Gastroesophageal sphincter (tissue), 4 donors: Measurements from ENCODE around the gene ATG16L1. TPM values are rescaled to one million over a fixed set of nuclear protein-coding genes. Genes with fewer than 3 reads are reported as not detected.

Experiments used
- ATAC-seq: fragments of 150-250 bp; one replicate; pipeline ENCODE4 v1.9.1; 2016; ENCODE audit warnings: mild to moderate bottlenecking, moderate library complexity
- H3K27ac ChIP-seq, 4 donors: fragments of 200-600 bp; sonication (generic) in 3 of 4; 1 replicate in 3 of 4; 2 replicates in 1 of 4; pipeline ENCODE4 v1.5.1; 2016 to 2019
- H3K27me3 ChIP-seq: fragments of 200-600 bp; sonication (generic); one replicate; pipeline ENCODE4 v1.5.1; 2019
- H3K36me3 ChIP-seq, 2 donors: fragments of 200-600 bp; sonication (generic); one replicate each; pipeline ENCODE4 v1.5.1; 2019; ENCODE audit warnings: control low read depth in 1 of 2
- H3K4me1 ChIP-seq, 3 donors: fragments of 200-600 bp; sonication (generic); 1 replicate in 2 of 3; 2 replicates in 1 of 3; pipeline ENCODE4 v1.5.1; 2016 to 2019; ENCODE audit warnings: control low read depth in 2 of 3
- H3K4me3 ChIP-seq, 2 donors: fragments of 200-600 bp; sonication (generic); one replicate each; pipeline ENCODE4 v1.5.1; 2019; ENCODE audit warnings: mild to moderate bottlenecking in 1 of 2, moderate library complexity in 1 of 2
- H3K9me3 ChIP-seq, 3 donors: fragments of 200-600 bp; sonication (generic); one replicate each; pipeline ENCODE4 v1.5.1; 2017 to 2019; ENCODE audit warnings: control low read depth in 2 of 3
- EP300 ChIP-seq: sonication (generic); formaldehyde crosslinking; IDR thresholded peaks from one replicate; pipeline ENCODE4 v1.6.1; 2017; ENCODE audit warnings: antibody characterized with exemption, mild to moderate bottlenecking
- POLR2A ChIP-seq, 2 donors: fragments of 450-650 bp; IDR thresholded peaks; one replicate each; pipeline ENCODE4 v1.6.1; 2017; ENCODE audit warnings: antibody characterized with exemption in 2 of 2, mild to moderate bottlenecking in 2 of 2, moderate library complexity in 1 of 2
- POLR2AphosphoS5 ChIP-seq: sonication (generic); formaldehyde crosslinking; IDR thresholded peaks from one replicate; pipeline ENCODE4 v1.6.1; 2017; ENCODE audit warnings: antibody characterized with exemption
- WGBS, 2 donors: methylation state at CpG; one replicate each; pipeline ENCODE4 v1.1.5; 2018; ENCODE audit warnings: low coverage in 1 of 2; 5-methylcytosine and 5-hydroxymethylcytosine counted together
- total RNA-seq, 4 donors: library from RNA; depleted of rRNA; stranded (reverse); fragments of >200 nt; gene quantifications; one replicate each; pipeline ENCODE4 v1.1.0, GENCODE V29; 2016
- TF ChIP-seq, protein P1 (sequence below), 4 experiments: fragments of 200-600 bp in 2 of 4; fragments of 450-650 bp in 2 of 4; sonication (generic) in 1 of 4; IDR thresholded peaks; one replicate each; pipeline ENCODE4 v1.5.1; 2017 to 2019; ENCODE audit warnings: antibody characterized with exemption in 4 of 4, mild to moderate bottlenecking in 2 of 4, moderate library complexity in 2 of 4

ATG16L1 gene
- total RNA-seq, 4 donors from 2014 or later, result 24.0 to 46.1 (median 33.8) TPM

- Histone ChIP-seq H3K4me3 (no peak overlapping the region), H3K4me1 (no peaks in the 10 kb centered on the region), H3K27ac (no peak overlapping the region), H3K27me3 (peaks cover 18% of the 10 kb centered on the region), H3K36me3 (no peaks in the 10 kb centered on the region), H3K9me3 (no peaks in the 10 kb centered on the region)
- no peak for ATAC-seq
- TF ChIP-seq POLR2AphosphoS5 (no peak), POLR2A (IDR thresholded peaks at IDR 0.05) (no peak), EP300 (no peak)
- TF ChIP-seq, protein P1, sequence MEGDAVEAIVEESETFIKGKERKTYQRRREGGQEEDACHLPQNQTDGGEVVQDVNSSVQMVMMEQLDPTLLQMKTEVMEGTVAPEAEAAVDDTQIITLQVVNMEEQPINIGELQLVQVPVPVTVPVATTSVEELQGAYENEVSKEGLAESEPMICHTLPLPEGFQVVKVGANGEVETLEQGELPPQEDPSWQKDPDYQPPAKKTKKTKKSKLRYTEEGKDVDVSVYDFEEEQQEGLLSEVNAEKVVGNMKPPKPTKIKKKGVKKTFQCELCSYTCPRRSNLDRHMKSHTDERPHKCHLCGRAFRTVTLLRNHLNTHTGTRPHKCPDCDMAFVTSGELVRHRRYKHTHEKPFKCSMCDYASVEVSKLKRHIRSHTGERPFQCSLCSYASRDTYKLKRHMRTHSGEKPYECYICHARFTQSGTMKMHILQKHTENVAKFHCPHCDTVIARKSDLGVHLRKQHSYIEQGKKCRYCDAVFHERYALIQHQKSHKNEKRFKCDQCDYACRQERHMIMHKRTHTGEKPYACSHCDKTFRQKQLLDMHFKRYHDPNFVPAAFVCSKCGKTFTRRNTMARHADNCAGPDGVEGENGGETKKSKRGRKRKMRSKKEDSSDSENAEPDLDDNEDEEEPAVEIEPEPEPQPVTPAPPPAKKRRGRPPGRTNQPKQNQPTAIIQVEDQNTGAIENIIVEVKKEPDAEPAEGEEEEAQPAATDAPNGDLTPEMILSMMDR (IDR thresholded peaks at IDR 0.05), result no peak
- WGBS, 2 donors, result 85 to 91% methylated on average over 7 to 8 of the region's 8 CpGs
These were observed 72.4 kb downstream of the ATG16L1 start for GRCh38 chr2:233323851-233324250.

DNA sequence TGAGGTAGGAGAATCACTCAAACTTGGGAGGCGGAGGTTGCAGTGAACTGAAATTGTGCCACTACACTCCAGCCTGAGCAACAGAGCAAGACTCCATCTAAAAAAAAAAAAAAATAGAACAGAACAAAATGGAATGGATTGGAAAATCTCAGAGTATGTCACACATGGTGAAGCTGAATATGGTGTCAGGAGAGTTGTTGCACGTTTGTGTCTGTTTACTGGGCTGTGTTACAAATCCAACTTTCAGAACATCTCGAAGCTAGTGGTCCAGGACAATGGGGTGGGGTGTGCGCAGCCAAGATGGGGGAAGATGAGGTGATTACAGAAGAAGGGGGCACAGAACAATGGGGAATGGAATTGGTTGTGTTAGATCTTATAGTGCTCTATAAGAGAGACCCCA, 73.8 kb downstream of the ATG16L1 start:
- no peak for ATAC-seq
- no peak overlapping the region for H3K27ac ChIP-seq
- TF ChIP-seq POLR2AphosphoS5 (no peak), POLR2A (IDR thresholded peaks at IDR 0.05) (no peak), EP300 (no peak)
- TF ChIP-seq, protein P1 (IDR thresholded peaks at IDR 0.05), result no peak
- no peak overlapping the region for H3K4me3 ChIP-seq
- peaks cover 8% of the 10 kb centered on the region for H3K27me3 ChIP-seq
- WGBS, 2 donors, result 0 to 69% methylated on average over 1 to 4 of the region's 4 CpGs
- no peaks in the 10 kb centered on the region for H3K4me1 ChIP-seq
- H3K36me3 ChIP-seq, result no peaks in the 10 kb centered on the region
- no peaks in the 10 kb centered on the region for H3K9me3 ChIP-seq

- Histone ChIP-seq H3K4me1 (no peaks in the 10 kb centered on the region), H3K27me3 (peaks cover 3% of the 10 kb centered on the region), H3K27ac (no peak overlapping the region), H3K36me3 (no peaks in the 10 kb centered on the region), H3K4me3 (no peak overlapping the region), H3K9me3 (no peaks in the 10 kb centered on the region)
- 56% methylated on average over 6 of the region's 10 CpGs; no CpG with 5 or more reads in 1 of the 2 donors for WGBS, 2 donors
- TF ChIP-seq, protein P1 (IDR thresholded peaks at IDR 0.05), result no peak
- TF ChIP-seq POLR2AphosphoS5, result no peak
- no peak for TF ChIP-seq POLR2A (IDR thresholded peaks at IDR 0.05)
- no peak for TF ChIP-seq EP300
- ATAC-seq, result no peak
These were observed 74.3 kb downstream of the ATG16L1 start for GRCh38 chr2:233325814-233326213.

DNA sequence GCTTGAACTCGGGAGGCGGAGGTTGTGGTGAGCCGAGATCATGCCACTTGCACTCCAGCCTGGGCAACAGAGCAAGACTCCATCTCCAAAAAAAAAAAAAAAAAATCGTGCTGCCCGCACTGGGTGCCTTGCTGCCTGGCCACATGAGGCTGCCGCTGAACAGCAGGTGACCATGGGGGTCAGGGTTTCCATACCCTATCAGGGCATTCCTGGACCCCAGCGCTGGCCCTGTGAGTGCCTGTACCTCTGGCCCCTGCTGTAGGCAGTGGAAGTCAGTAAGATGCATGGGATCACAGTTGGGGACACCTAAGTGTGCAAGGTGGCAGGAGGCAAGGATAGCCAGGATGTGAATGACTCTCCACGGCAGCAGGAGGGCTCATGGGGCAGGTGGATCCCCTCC, 75.0 kb downstream of the ATG16L1 start:
- 83% methylated on average over 1 to 2 of the region's 8 CpGs for WGBS, 2 donors
- no peak overlapping the region for H3K27ac ChIP-seq
- no peaks in the 10 kb centered on the region for H3K36me3 ChIP-seq

DNA sequence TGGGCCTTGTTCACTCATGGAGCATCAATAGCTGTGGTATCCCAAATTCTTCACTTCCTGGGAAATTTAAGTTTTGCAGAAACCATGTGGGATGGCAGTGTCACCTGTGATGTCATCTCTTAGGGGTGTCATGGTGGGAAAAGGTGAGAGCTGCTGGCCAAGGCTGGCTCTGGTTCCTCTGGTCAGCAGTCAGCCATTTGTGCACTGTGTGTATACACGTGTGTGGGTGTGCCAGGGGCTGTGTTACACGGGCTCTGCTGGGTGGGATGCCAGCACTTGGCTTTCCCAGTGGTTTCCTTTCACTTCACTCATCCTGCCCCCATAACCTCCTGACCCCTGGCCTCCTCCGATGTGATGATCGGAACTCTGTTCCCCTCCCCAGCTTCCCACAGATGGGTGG, 77.4 kb downstream of the ATG16L1 start:
- Histone ChIP-seq H3K4me1 (no peaks in the 10 kb centered on the region), H3K4me3 (no peak overlapping the region), H3K9me3 (no peaks in the 10 kb centered on the region), H3K27me3 (no peaks in the 10 kb centered on the region), H3K36me3 (no peaks in the 10 kb centered on the region), H3K27ac (no peak overlapping the region)
- WGBS, 2 donors, result 65 to 70% methylated on average over 2 to 3 of the region's 4 CpGs
- no peak for TF ChIP-seq POLR2A (IDR thresholded peaks at IDR 0.05)
- TF ChIP-seq, protein P1 (IDR thresholded peaks at IDR 0.05), result no peak
- TF ChIP-seq EP300, result no peak
- no peak for TF ChIP-seq POLR2AphosphoS5
- no peak for ATAC-seq

More for the DNA sequence above, 75.0 kb downstream of the ATG16L1 start:
- H3K9me3 ChIP-seq, result no peaks in the 10 kb centered on the region
- no peaks in the 10 kb centered on the region for H3K4me1 ChIP-seq
- no peaks in the 10 kb centered on the region for H3K27me3 ChIP-seq
- TF ChIP-seq EP300 (no peak), POLR2AphosphoS5 (no peak), POLR2A (IDR thresholded peaks at IDR 0.05) (no peak)
- TF ChIP-seq, protein P1 (IDR thresholded peaks at IDR 0.05), result no peak
- H3K4me3 ChIP-seq, result no peak overlapping the region
- ATAC-seq, result no peak
